ENCODE results near the gene PTCSC3. TPM values are rescaled to one million over a fixed set of nuclear protein-coding genes. Genes with fewer than 3 reads are reported as not detected.

The PTCSC3 gene
- total and polyA plus RNA-seq, 9 of the 15 experiments (the other 6 are each of a cell fraction or from before 2014, with no cell fraction given), result not detected

- Histone ChIP-seq H3K9me3 (replicated peaks; ENCODE audit: control insufficient read depth, insufficient read depth, low read depth, low read length) (no peaks in the 10 kb centered on the region), H3K36me3 (ENCODE audit: control insufficient read depth, insufficient read depth, low read length) (no peaks in the 10 kb centered on the region), H3K4me3 (no peak overlapping the region), H3K4me1 (replicated peaks in 1 of 2; ENCODE audit: control insufficient read depth in 2 of 2, insufficient read depth in 2 of 2, low read length in 2 of 2) (no peaks in the 10 kb centered on the region), H4K20me1 (replicated peaks; ENCODE audit: control insufficient read depth, insufficient read depth, low read length) (no peaks in the 10 kb centered on the region), H3K79me2 (ENCODE audit: control insufficient read depth, insufficient read depth, low read length) (no peaks in the 10 kb centered on the region), H3K9ac (ENCODE audit: insufficient read depth in 1 of 2, low read depth in 2 of 2, low read length in 2 of 2) (no peak overlapping the region), H3K27me3 (ENCODE audit: control insufficient read depth in 2 of 2, insufficient read depth in 2 of 2, low read length in 2 of 2) (no peaks in the 10 kb centered on the region; a peak in 1 of 5 replicates), H3K27ac (ENCODE audit: extremely low read depth, low read depth, low read length) (no peak overlapping the region), H3K4me2 (ENCODE audit: insufficient read depth, low read length) (no peak overlapping the region), H3K9me1 (ENCODE audit: control insufficient read depth, insufficient read depth, low read length) (no peaks in the 10 kb centered on the region), H2AFZ (ENCODE audit: low read depth, low read length) (no peak overlapping the region)
- DNase-seq (ENCODE audit: extremely low read depth in 1 of 4, low spot score in 3 of 4), result no peak
- intact Hi-C loops (cut with micrococcal nuclease), result no loop called here
- ATAC-seq, result no peak
- WGBS (ENCODE audit: insufficient coverage, low coverage, missing lambda C conversion rate), result 0% methylated on average over 3 of the region's 3 CpGs
- in situ Hi-C loops (cut with MboI), result no loop called here
- ChIA-PET CTCF (ENCODE audit: low intra/inter-chr PET ratio) (no interaction called here), POLR2A (no interaction called here)
- no peak for FAIRE-seq
- BruUV-seq (replicated peaks), result no TSS peak
- no peak for TF ChIP-seq MECOM (CRISPR knock-in tag; IDR thresholded peaks at IDR 0.05)
- no peak for TF ChIP-seq HNRNPLL (IDR thresholded peaks at IDR 0.05; ENCODE audit: low read depth, low read length, poor library complexity, severe bottlenecking)
- no peak for TF ChIP-seq EGR1 (conservative IDR thresholded peaks at IDR 0.05)
- no peak for TF ChIP-seq CCAR2 (IDR thresholded peaks at IDR 0.05; ENCODE audit: low read depth, low read length)
- TF ChIP-seq, protein P1, sequence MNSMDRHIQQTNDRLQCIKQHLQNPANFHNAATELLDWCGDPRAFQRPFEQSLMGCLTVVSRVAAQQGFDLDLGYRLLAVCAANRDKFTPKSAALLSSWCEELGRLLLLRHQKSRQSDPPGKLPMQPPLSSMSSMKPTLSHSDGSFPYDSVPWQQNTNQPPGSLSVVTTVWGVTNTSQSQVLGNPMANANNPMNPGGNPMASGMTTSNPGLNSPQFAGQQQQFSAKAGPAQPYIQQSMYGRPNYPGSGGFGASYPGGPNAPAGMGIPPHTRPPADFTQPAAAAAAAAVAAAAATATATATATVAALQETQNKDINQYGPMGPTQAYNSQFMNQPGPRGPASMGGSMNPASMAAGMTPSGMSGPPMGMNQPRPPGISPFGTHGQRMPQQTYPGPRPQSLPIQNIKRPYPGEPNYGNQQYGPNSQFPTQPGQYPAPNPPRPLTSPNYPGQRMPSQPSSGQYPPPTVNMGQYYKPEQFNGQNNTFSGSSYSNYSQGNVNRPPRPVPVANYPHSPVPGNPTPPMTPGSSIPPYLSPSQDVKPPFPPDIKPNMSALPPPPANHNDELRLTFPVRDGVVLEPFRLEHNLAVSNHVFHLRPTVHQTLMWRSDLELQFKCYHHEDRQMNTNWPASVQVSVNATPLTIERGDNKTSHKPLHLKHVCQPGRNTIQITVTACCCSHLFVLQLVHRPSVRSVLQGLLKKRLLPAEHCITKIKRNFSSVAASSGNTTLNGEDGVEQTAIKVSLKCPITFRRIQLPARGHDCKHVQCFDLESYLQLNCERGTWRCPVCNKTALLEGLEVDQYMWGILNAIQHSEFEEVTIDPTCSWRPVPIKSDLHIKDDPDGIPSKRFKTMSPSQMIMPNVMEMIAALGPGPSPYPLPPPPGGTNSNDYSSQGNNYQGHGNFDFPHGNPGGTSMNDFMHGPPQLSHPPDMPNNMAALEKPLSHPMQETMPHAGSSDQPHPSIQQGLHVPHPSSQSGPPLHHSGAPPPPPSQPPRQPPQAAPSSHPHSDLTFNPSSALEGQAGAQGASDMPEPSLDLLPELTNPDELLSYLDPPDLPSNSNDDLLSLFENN (IDR thresholded peaks at IDR 0.05; ENCODE audit: low read depth in 2 of 2, low read length in 2 of 2), result no peak
- no peak for TF ChIP-seq YY1 (IDR thresholded peaks at IDR 0.05; ENCODE audit: borderline replicate concordance in 1 of 3, control insufficient read depth in 1 of 3, extremely low read depth in 1 of 3, insufficient read depth in 3 of 3, insufficient read length in 1 of 3, insufficient replicate concordance in 2 of 3, low read depth in 1 of 3, low read length in 2 of 3)
- TF ChIP-seq RAD51 (IDR thresholded peaks at IDR 0.05; ENCODE audit: borderline replicate concordance, low read depth), result no peak
- TF ChIP-seq KDM2B (CRISPR knock-in tag; IDR thresholded peaks at IDR 0.05), result no peak
Observed at GRCh38 chr14:36215217-36215598, 38.7 kb upstream of the PTCSC3 start.

Data from K562 (cell line).